Stimulated activated CD4-positive, alpha-beta T cell treated with anti-CD3 and anti-CD28 coated beads, Interleukin-12 subunit alpha, Interleukin-12 subunit beta, amount 100 ng/mL, for 48 hours (primary cell): Measurements from ENCODE around the gene IGF2.

Experiments used
- DNase-seq, 3 donors: peaks; one replicate each; pipeline ENCODE4 v3.0.0-alpha.2; 2020; ENCODE audit warnings: low read depth in 2 of 3, low spot score in 1 of 3

The IGF2 gene

GRCh38 chr11:2093575-2094353, 45.4 kb downstream of the IGF2 start:
- no peak for DNase-seq

DNA sequence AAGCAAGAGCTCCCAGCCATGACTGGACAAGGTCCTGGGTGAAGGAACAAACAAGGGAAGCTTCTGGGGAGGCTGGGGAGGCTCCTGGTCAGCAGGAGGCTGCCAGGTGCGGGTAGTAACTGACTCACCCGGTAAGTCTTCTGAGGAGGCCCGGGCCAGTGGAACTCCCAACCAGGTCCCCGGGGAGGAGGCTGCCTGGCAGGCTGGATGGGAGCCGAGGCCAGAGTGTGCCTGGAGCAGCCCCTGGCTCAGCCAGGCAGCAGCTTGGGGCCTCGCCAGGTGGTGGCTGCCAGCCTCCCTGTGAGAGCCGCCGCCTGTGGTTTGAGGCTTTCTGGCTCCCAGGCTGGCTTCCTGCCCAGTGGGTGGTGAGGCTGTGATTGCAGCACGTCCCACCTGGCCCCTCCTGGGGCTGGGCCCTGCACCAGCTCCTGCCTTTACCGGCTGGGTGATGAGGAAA, 46.2 kb downstream of the IGF2 start:
- DNase-seq, result peak in 2 of 3 donors; percentile 15

GRCh38 chr11:2092464-2092910, 46.7 kb downstream of the IGF2 start:
- DNase-seq, result no peak

GRCh38 chr11:2091786-2092463, 47.3 kb downstream of the IGF2 start:
- no peak for DNase-seq

- DNase-seq, result no peak
Measured at GRCh38 chr11:2091112-2091746, 48.0 kb downstream of the IGF2 start.

DNA sequence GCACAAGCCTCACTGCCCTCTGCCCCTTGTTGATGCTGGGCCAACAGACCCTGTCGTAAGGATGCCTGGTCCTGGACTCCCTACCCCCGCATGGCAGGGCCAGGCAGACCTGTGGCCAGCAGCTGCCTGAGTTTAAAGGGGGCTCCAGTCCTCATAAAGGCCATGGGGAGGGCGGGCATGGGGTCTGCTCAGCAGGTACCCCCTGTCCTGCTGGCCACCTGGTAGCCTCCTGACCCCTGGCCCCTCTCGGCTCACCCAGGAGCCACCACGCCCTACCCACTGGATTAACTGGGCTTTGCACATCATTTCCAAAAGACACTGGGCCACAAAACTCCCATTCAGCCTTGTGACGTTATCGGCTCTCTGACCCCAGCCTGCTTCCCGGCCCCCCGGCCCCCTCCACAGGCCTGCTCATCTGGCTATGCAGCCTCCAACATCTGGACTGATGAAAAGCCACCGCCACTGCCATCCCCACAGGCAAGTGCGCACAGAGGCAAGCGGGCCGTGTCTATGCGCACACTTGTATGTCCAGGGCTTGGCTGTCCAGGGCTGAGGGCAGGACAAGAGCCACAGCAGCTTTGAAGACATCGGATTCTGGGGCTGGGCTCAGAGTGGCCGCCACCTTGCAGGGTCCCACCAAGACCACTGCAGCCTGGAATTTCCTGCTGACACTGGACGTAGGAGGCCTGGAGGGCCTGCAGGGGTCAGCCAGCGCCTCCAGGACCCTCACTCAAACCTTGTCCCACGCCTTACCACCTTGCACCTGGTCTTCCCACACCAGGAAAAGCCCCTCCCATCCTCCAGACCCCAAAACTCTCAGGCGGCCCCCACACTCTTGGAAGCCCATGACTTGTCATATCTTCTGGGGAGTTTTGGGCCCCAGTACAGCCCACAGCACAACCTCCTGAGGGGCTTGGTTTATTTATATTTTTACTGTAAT, 48.7 kb downstream of the IGF2 start:
- DNase-seq, result no peak

DNA sequence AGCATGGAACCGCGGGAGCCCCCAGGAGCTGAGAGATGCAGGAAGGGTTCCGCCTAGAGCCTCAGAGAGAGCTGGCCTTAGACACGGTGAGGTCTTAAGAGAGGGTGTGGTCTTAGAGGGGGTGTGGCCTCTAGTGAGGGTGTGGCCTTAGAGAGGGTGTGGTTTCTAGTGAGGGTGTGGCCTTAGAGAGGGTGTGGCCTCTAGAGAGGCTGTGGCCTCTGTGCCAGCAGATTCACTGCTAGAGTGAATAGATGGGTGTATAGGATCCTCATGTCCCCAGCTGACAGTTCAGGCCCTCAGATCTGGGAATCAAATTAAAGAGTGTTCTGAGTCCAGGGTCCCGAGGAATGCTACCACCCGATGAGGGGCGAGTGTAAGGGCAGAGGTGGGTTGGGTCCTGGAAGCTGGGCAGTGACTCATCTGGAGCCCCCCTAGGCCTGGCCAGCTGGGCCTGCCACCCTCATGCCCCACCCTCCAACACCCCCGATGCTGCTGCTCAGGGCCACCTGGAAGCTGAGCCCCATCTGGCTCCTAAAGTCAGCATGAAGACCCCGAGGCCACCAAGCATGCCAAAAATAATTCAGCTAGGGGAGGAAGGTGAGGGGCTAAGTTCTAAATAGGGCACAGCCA, 49.5 kb downstream of the IGF2 start:
- peak; percentile 17 to 53 (median 25) for DNase-seq

GRCh38 chr11:2088746-2089535, 50.2 kb downstream of the IGF2 start:
- no peak for DNase-seq

DNA sequence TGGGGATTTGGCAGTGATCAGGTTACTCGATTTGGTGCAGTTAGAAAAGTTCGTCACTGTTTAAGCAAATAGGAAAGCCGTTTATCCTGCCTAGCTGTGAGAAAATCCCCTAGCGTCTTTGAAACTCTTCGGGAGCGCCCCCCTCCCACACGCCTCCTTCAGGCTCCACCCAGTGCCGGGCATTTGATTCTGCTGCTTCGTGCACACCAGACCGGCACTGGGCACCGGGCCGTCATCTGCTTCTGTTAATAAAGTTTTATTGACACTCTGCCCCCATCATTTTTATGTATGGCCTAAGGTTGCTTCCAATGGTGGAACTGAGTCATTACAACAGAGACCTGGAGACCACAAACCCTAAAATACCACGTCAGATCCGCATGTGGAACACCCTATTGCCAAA, 50.9 kb downstream of the IGF2 start:
- DNase-seq, result no peak

- DNase-seq, result no peak
Measured at GRCh38 chr11:2086239-2087040, 52.7 kb downstream of the IGF2 start.

DNA sequence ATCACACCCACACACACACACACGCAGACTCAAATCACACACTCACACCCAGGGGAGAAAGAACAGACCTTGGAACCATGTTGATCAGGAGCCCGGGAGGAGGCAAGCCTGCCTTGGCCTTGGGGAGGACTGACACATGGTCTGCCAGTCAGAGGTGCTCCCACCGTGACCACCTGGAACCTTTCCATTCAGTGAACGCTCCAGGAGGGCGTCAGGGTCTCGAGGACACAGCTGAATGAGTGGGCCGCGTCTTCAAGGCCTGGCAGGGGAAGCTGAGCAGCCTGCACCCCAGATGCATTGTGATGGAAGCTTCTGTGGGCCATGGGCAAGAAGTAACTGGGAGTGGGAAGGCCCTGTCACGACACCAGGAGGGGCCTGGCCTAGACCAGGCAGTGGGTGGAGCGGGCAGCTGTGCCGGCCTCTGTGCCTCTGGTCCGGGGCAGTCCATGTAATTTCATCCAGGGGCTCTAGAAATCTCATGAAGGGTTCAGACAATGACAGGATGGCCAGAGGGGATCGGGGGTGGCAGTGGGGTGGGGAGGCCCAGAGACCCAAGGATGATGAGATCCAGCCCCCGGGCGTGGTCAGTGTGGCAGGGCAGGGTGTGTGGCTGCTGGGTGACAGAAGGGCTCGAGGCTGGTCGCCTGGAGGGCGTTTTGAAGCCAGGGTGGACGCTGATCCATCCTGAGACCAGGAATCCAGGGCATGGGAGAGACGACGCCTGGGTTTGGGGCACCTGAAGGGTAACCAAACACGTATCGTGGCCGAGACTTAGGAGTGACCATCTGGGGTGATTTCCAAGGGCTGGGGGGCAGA, 53.7 kb downstream of the IGF2 start:
- no peak for DNase-seq

GRCh38 chr11:2084721-2085120, 54.5 kb downstream of the IGF2 start:
- no peak for DNase-seq
